Adrenal gland (tissue), 5 donors: ENCODE data around the gene PHKB.

Experiments used
- POLR2A ChIP-seq, 2 donors: fragments of 450-650 bp; IDR thresholded peaks; one replicate each; pipeline ENCODE4 v1.6.1; 2017; ENCODE audit warnings: antibody characterized with exemption in 2 of 2, mild to moderate bottlenecking in 2 of 2, moderate library complexity in 1 of 2
- TF ChIP-seq, protein P1 (sequence below), 6 experiments: fragments of 450-650 bp in 4 of 6; fragments of 200-600 bp in 2 of 6; sonication (generic) in 1 of 6; IDR thresholded peaks; 1 replicate in 5 of 6; 2 replicates in 1 of 6; pipeline versions ENCODE4 v1.5.1 to v1.8.0; 2016 to 2021; ENCODE audit warnings: antibody characterized with exemption in 6 of 6, mild to moderate bottlenecking in 2 of 6, moderate library complexity in 1 of 6
- donor health status: DM: no; HTN: no; CAD: no.

- no peak for TF ChIP-seq POLR2A (IDR thresholded peaks at IDR 0.05)
- TF ChIP-seq, protein P1, sequence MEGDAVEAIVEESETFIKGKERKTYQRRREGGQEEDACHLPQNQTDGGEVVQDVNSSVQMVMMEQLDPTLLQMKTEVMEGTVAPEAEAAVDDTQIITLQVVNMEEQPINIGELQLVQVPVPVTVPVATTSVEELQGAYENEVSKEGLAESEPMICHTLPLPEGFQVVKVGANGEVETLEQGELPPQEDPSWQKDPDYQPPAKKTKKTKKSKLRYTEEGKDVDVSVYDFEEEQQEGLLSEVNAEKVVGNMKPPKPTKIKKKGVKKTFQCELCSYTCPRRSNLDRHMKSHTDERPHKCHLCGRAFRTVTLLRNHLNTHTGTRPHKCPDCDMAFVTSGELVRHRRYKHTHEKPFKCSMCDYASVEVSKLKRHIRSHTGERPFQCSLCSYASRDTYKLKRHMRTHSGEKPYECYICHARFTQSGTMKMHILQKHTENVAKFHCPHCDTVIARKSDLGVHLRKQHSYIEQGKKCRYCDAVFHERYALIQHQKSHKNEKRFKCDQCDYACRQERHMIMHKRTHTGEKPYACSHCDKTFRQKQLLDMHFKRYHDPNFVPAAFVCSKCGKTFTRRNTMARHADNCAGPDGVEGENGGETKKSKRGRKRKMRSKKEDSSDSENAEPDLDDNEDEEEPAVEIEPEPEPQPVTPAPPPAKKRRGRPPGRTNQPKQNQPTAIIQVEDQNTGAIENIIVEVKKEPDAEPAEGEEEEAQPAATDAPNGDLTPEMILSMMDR (IDR thresholded peaks at IDR 0.05) = no peak
Observed at GRCh38 chr16:47469227-47469626, 8.1 kb downstream of the PHKB start.
